Inflammatory macrophage (primary cell): Measurements from ENCODE around the gene PPM1H.
"Not testable (repeated sequence)": the region's sequence is repeated elsewhere in the genome, so short reads cannot be mapped to it uniquely, and the experiment has no call there.

ENCODE experiments used
- DNase-seq, 2 donors: peaks; one replicate each; pipeline ENCODE4 v3.0.0-alpha.2; 2020 to 2022

The PPM1H gene

DNA sequence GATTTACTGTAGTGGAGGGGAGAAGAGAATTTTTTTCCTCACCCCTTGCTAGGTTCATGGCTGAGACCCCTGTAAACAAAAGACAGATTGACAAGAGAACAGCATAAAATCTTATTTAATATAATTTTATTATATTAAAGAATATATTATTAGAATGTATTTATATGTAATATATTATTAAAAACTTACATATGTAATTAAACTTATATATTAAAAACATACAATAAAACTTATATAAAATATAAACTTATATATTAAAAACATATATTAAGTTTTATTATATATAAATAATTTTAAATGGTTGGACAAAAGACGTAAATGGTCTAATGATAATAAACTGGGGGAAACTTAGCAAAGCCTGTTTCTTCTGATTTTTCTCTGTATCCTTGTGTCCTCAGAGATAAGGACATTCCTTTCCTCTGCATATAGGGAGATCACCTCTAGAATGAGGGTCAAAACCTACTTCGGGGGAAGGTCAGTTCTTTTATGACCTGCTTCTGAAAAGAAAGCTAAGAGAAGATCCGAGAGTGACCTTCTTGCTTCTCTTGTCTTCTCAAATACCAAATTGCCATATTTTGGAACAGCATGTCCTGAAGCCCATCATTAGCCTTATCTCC, 8.9 kb upstream of the PPM1H start:
- DNase-seq = no peak

DNA sequence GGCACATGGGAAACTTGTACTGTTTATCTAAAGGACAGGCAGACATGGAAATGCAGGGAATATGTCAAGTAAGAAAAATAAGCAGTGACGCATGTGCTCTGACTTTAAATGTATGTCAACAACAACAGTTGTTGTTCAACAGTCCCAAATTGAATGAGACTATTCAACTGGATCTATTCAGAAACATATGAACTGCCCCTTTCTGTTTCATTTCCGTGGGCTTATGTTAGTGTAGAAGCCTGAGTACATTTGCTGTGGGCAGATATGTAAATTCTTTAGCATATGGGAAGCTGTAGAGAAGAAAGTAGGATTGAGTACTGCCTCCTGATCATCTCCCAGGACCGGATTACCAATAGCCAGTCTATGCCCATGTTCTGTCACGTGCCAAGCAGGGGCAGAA, 7.4 kb upstream of the PPM1H start:
- DNase-seq = not testable (repeated sequence)

DNA sequence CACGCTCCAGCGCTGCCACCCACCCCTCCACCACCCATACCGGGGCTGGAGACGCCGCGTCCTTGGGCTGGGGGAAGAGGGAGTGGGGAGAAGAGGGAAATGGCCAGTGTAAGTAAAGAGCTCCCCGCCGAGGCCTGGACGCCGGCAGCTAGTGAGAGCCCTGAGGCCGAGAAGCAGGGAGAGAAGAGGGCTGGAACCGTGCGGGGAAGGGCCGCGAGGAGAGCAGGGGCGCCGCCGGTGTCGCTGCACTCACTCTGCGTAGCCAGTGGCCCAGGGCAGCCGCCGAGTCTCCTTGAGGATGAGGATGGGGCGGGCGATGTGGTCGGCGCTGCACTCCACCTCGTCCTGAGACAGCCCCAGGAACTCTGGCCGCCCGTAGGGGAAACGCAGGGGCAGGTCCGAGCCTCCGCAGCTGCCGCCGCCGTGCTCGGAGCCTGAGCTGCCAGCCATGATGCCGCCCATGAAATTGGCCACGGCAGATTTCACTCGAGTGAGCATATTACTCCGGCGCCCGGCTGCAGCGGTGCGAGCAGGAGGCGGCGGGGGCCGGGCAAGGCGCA, 631 bp downstream of the PPM1H start:
- DNase-seq = peak; percentile 26 to 49

DNA sequence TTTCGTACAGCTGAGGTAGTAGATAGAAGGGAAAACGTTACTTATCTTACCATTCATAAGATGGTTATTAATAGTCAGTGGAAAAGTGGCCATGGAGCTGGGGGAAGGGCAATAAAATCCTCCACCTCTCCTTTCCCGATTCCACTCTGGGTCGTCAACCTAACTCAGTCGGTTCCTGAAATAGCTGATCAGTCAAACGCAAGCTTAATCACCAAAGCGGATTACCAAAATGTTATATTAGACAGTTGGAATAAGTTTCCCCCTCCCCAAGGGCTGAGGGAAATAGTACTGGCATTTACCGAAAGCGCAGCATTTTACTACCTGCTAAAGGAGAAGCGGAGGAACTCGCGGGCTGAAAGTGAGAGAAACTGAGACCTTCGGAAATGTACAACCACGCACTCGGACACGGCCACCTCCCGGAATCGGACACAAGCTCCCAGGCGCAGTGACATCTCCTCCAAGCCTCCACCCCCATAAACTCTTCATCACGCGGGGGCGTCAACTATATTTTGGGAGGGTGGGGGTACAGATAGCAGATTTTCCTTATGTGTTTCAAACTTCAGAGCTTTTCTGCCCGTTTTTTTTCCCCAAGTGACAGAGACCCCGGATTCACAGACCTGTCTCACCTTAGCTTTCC, 1.2 kb downstream of the PPM1H start:
- DNase-seq = peak in 1 of 2 donors; percentile 23

DNA sequence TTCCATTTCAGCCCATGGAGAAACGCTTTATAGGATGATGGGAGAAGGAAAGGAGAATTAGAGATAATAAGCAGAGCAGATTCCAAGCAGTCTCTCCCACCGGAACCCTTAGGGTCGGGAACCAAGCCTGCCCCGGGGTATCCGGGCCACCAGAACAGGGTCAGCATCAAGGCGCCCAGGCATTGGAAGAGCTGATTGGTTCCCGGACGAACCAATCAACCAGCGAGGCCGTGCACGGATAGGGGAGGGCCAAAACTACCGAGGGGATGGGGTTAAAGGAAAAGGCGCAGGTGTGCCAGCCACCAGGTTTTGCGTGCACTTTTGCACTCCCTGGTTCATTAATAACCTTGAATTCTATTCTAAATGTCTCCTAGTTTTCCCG, 1.7 kb downstream of the PPM1H start:
- DNase-seq = no peak

GRCh38 chr12:62931477-62931876, 3.5 kb downstream of the PPM1H start:
- peak in 1 of 2 donors; percentile 29 for DNase-seq

DNA sequence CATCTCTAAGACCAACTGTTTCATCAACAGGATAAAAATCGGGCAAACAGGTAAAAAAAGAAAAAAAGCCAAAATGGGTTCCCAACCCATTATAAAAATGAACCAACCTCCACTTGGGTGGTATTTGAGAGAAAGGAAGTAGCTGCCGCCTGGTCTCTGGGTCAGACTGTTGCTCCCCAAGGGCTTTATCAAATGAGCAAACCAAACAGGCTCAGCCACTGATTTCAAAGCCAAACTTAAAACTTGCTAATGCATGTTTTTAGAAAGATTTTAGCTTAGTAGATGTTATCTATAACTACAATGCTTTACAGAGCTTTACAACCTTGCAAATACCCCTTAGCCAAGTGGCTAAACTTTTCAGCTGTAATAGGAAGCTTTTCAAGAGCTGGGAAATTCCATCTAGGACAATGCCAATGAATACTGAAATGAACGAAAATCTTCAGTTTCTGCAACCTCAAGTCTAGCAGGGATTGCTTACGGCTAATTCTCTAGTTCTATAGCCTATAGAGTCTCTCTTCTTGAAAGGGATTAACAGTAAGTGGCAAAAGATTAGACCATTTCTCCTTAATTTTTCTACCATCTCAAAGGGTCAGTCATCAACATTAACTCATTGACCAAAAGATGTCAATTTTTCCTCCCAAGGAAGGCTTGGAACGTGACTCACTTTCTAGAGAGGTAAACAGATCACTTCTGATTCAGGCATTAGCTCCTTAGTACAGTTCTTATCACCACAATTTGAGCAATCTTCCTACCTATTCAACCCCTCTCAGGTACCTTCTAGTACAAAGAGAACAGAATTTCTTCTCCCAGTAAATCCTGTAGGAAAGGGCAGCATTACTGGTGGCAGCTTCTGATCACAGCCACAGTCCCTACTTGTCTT, 4.2 kb downstream of the PPM1H start:
- DNase-seq = no peak

DNA sequence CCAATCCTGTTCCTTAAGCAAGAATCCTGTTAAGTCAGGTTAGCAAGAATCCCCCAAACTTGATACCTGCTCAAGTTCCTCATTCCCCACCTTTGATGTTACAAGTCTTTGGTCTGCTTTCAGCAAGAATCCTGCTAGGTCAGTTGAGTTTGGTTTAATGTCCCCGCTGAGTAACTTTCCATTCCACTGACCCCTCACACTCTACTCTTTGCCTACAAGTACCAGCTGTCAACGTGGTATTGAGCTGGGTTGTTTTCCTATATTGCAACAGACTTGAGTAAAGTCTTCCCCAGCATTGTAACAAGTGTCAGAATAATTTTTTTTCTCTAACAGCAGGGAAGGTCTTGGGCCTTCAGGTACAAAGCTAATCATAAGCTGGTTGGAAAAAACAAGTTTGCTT, 6.3 kb downstream of the PPM1H start:
- no peak for DNase-seq

DNA sequence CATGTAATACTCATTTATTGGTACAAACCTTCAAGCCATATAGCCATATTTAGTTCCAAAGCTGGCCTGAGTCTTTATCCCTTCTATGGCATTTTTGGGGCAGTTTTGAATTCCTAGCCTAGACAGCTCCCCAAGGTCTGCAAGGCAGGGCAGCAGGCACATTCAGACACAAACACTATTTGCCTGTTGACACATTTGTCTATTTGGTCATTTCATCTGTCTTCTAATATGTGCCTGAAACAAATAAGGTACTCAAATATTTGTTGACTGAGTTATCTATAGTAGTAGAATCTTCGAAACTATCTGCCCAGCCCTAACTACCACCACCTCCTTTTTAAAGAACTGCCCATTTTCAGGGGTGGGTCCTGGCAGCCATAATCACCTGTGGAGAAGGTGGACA, 9.3 kb downstream of the PPM1H start:
- no peak for DNase-seq

DNA sequence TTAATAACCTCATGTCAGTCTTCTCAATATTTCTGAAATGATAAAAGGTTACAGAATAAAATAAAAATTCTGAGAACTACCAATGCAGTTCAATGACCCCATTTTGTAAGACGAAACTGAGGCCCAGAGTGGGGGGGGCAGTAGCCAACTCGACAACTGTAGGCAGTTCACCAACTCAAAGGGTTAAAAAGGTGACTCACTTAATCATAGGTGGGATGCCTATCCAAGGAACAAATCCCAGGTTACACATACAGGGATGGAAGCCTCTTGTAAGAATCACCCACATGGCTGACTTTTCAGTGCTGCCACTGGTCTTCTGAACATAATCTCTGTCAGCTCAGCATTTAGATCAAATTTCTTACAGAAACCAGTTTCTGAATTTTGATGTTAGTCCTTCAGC, 10.9 kb downstream of the PPM1H start:
- no peak for DNase-seq

DNA sequence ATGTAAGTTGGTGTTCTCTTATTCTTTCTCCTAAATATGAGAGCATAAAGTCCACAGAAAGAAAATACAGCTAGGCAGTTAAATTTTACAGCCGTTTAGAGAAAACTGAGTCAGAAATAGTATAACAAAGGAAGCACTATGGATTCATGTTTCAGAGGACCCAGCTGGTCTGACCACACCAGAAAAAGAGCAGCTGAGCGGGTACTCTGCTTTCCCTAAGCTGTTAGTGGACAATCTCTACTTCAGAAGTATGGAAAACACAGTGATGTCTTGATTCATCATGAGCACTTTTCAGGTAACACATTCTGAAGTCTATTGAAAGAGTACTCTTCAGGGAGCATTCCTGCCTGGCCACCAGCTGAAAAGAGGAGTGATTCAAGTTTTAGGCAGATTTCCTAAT, 12.4 kb downstream of the PPM1H start:
- no peak for DNase-seq

DNA sequence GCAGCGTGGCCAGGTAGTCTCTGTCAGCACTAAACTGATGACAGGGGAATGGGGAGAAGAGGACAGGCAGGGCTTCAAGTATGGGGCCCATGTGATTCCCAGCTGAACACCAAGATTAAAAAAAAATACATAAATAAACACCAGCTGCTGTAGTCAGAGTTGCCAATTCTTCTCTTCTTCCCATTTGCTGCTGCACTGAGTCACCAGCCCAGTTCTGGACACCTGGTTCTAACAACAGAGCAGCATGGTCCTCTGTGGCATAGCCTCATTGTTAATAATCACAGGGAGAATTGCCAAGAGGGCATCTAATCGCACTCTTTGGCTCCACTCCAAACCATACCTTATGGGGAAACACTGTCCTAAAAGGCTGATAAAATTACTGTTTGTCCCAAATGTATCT, 15.1 kb downstream of the PPM1H start:
- DNase-seq = no peak

DNA sequence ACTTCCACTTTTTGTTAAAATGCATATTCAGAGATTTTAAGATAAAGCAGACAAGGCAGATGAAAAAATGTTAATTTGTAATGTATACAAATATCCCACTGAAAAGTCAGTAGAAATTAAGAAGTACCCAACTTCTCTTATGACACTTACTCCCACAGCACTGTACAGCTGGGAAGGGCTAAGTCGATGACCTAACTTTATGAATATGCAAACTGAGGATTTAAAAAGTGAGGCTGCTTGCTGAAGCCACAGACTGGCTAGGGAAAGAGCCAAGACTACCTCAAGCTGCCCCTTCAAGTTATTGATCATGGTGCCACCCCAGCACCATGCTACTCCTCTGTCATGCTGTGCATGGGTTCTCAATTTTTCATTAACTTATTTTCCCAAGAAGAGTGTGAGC, 17.0 kb downstream of the PPM1H start:
- DNase-seq = peak; percentile 56 to 65

- no peak for DNase-seq
These were observed 18.1 kb downstream of the PPM1H start for GRCh38 chr12:62916632-62917425.

DNA sequence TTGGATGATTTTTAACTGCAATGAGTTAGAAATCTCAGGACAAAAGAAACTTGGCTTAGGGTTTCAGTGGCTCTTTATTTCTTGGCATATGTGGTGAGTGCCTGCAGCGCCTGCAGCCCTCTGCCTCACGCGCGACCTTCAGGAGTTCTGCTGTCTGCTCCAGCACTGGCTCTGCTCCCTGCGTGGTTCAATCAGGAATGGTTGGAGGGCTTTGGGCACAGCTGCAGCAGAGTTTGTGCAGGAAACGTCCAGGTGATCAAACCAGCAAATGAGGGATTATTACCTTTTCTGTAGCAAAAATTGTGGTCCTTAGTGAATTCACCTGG, 19.8 kb downstream of the PPM1H start:
- DNase-seq = no peak

GRCh38 chr12:62914443-62915203, 20.3 kb downstream of the PPM1H start:
- DNase-seq = peak; percentile 42 to 52

GRCh38 chr12:62913380-62913779, 21.6 kb downstream of the PPM1H start:
- no peak for DNase-seq

DNA sequence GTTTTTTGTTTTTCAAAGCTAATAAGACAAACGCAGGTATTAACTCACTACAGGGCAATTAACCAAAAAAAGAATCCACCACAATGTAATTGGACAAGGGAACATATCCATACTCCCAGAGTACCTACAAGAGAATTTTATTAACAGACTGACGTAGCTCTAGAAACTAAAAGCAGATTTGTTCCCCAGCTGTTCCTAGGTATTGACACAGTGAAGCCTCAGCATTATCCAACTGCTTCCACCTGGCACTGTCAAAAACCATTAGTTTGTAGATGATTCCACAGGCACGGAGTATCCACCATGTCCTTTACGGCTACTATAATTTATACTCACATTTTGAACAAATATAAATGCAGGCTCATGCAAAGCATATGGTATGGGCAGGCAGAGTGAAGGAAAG, 22.3 kb downstream of the PPM1H start:
- DNase-seq = no peak

DNA sequence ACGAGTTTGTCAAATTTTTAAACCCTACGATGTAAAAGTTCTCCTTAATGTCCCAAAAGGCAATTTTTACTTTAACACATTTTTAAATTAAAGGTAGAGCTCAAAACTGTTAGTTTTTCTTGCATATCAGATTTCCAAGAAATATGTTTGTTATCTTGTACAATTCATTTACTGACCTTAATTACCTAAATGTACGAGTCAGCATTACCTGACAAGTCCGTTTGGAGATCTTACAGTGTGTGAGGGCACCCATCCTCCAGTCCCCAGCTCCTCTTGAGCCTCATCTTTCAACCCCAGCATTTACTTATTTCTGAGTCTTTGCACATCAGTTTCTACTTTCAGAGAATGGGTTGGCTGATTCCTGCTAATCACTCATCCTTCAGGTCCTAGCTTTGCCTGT, 23.7 kb downstream of the PPM1H start:
- no peak for DNase-seq

DNA sequence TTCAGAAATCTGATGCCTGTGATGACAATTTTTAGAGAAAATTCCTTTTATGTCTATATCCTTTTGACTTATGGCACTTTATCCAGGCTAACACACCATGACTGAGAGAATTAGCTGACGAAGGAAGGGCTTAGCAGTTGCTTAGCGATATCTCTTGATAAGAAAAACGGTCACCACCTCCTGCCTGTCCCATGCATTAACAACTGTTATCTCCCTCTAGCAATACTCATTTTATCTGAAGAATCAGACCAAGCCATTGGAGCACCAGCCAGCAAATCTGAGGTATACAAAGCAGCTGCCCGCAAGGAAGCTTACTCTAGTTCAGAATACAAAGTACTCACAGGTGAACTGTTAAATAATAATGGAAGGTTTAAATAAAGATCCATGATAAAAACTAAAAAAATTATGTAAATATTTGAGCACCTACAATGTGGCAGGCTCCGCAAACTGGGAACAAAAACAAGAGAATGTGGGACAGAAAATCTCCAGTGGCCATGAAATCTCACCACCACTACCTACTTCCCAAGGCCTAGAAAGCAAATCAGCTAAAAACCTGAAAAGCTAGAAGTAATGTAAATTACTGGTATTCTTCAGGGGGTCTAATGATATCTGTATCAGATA, 24.3 kb downstream of the PPM1H start:
- DNase-seq = no peak

- no peak for DNase-seq
These were observed 25.6 kb downstream of the PPM1H start for GRCh38 chr12:62909340-62909739.

DNA sequence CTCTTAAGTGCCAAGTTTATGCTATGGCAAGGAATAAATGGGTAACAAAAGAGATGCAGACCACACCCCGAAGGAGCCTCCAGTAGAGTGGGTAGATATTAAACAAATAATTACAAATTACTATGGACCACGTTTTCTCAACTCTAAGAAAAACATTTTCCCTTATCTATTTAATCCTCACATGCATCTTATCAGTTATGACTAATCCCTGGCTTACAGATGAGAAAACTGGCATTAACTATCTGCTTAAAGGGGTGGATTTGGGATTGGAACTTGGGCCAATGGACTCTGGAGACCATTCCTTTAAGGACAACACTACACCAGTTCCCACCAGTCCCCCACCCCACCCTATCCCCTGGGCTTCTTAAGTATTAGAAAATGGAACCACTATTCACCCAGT, 26.3 kb downstream of the PPM1H start:
- no peak for DNase-seq
